GM12878 (cell line): ENCODE measurements around the gene EYS. TPM values are rescaled to one million over a fixed set of nuclear protein-coding genes. Genes with fewer than 3 reads are reported as not detected.

ENCODE experiments used
- ATAC-seq: fragments of 200-7000 bp; cut with Tn5 transposase; 3 replicates; pipeline ENCODE4 v1.9.1; 2020; ENCODE audit warnings: mild to moderate bottlenecking, moderate library complexity
- BruUV-seq: library from RNA; stranded (reverse); fragments of 400-500 nt; replicated peaks from 2 replicates; lab custom pipeline; 2021; lab: Mats Ljungman, UMichigan
- CTCF ChIA-PET: fragments of 300-600 bp; sonication (Branson Sonifier 250); formaldehyde crosslinking; extraction: SDS; loops from one replicate; lab custom pipeline; 2021; ENCODE audit warnings: inconsistent platforms; lab: Yijun Ruan, JAX
- POLR2A ChIA-PET: fragments of 350-600 bp; formaldehyde crosslinking; extraction: SDS; loops from one replicate; lab custom pipeline; 2021; ENCODE audit warnings: inconsistent platforms; lab: Charles Lee
- RAD21 ChIA-PET: fragments of 300-600 bp; sonication (Branson Sonifier 250); formaldehyde crosslinking; loops from one replicate; lab custom pipeline; 2023; ENCODE audit warnings: antibody characterized with exemption; ENCODE audit not compliant: unreplicated experiment; lab: Charles Lee
- SMC1A ChIA-PET: fragments of 300-600 bp; sonication (Branson Sonifier 250); formaldehyde crosslinking; loops from one replicate; lab custom pipeline; 2023; ENCODE audit not compliant: unreplicated experiment, uncharacterized antibody; lab: Charles Lee
- DNase-seq: peaks from one replicate; pipeline ENCODE4 v3.0.0-alpha.2; 2011; ENCODE audit warnings: low read depth, low spot score
- FAIRE-seq: peaks from 3 replicates; lab custom pipeline; 2011; peaks lifted over from hg19 to GRCh38; lab: Jason Lieb, UNC
- H2AFZ ChIP-seq: 2 replicates; pipeline ENCODE4 v1.6.0; 2011; ENCODE audit warnings: low read depth, low read length, control low read depth; ENCODE audit not compliant: control insufficient read depth
- H3K27ac ChIP-seq: 2 replicates; pipeline ENCODE4 v1.5.1; 2011; ENCODE audit warnings: control low read depth; ENCODE audit not compliant: control insufficient read depth, insufficient read depth
- H3K27me3 ChIP-seq, 2 experiments: replicated peaks in 1 of 2; 2 replicates each; pipeline versions ENCODE4 v1.6.0 to v1.6.1; 2011; ENCODE audit warnings: low read length in 1 of 2; ENCODE audit not compliant: control insufficient read depth in 2 of 2, insufficient read depth in 2 of 2
- H3K36me3 ChIP-seq, 2 experiments: 2 replicates each; pipeline ENCODE4 v1.5.1; 2011; ENCODE audit warnings: low read length in 1 of 2; ENCODE audit not compliant: control insufficient read depth in 2 of 2, insufficient read depth in 2 of 2
- H3K4me1 ChIP-seq: 2 replicates; pipeline ENCODE4 v1.6.1; 2011; ENCODE audit warnings: mild to moderate bottlenecking, low read length, moderate library complexity, mixed read lengths; ENCODE audit not compliant: control insufficient read depth, insufficient read depth
- H3K4me2 ChIP-seq: 2 replicates; pipeline ENCODE4 v1.6.0; 2011; ENCODE audit warnings: control low read depth; ENCODE audit not compliant: control insufficient read depth, insufficient read depth
- H3K4me3 ChIP-seq: fragments of 200-600 bp; sonication (generic); 2 replicates; pipeline ENCODE4 v1.5.1; 2016
- H3K79me2 ChIP-seq: 2 replicates; pipeline ENCODE4 v1.6.0; 2011; ENCODE audit warnings: low read length; ENCODE audit not compliant: control insufficient read depth, insufficient read depth
- H3K9ac ChIP-seq: 2 replicates; pipeline ENCODE4 v1.8.0; 2011; ENCODE audit warnings: low read length, control low read depth, mixed read lengths; ENCODE audit not compliant: control insufficient read depth, insufficient read depth
- H3K9me3 ChIP-seq: replicated peaks from 3 replicates; pipeline ENCODE4 v1.5.1; 2011; ENCODE audit warnings: mild to moderate bottlenecking, low read length; ENCODE audit not compliant: control insufficient read depth, insufficient read depth
- H4K20me1 ChIP-seq: 2 replicates; pipeline ENCODE4 v1.6.0; 2011; ENCODE audit not compliant: control insufficient read depth, insufficient read depth
- BMI1 ChIP-seq: fragments of 450-650 bp; IDR thresholded peaks from 2 replicates; pipeline ENCODE4 v1.6.1; 2016; ENCODE audit warnings: mild to moderate bottlenecking, moderate library complexity, borderline replicate concordance
- ETV6 ChIP-seq, 2 experiments: fragments of 450-650 bp in 1 of 2; IDR thresholded peaks in 1 of 2; conservative IDR thresholded peaks in 1 of 2; 2 replicates each; pipeline ENCODE4 v1.6.1; 2014; ENCODE audit warnings: antibody characterized with exemption in 1 of 2, borderline replicate concordance in 1 of 2, low read depth in 1 of 2, mild to moderate bottlenecking in 1 of 2, moderate library complexity in 1 of 2
- FOXK2 ChIP-seq: fragments of 450-650 bp; IDR thresholded peaks from 2 replicates; pipeline ENCODE4 v1.6.1; 2017; ENCODE audit warnings: mild to moderate bottlenecking, moderate library complexity
- GATAD2B ChIP-seq: fragments of 450-650 bp; conservative IDR thresholded peaks from 2 replicates; pipeline ENCODE4 v1.6.1; 2017; ENCODE audit warnings: low read depth, mild to moderate bottlenecking, moderate library complexity
- IRF4 ChIP-seq: IDR thresholded peaks from 2 replicates; pipeline ENCODE4 v1.6.1; 2011; ENCODE audit warnings: low read depth, low read length
- NFIC ChIP-seq: IDR thresholded peaks from 2 replicates; pipeline ENCODE4 v1.6.1; 2012; ENCODE audit warnings: low read depth, mild to moderate bottlenecking, inconsistent platforms, low read length, moderate library complexity
- NR2C2 ChIP-seq: IDR thresholded peaks from 2 replicates; pipeline ENCODE4 v1.6.1; 2011; ENCODE audit warnings: borderline replicate concordance, low read depth; ENCODE audit not compliant: control insufficient read depth, insufficient read length
- POLR2AphosphoS2 ChIP-seq: IDR thresholded peaks from 2 replicates; pipeline ENCODE4 v1.6.1; 2011; ENCODE audit warnings: low read depth, mild to moderate bottlenecking, low read length, improper control_type of control experiment, moderate library complexity
- TAF1 ChIP-seq: IDR thresholded peaks from 2 replicates; pipeline ENCODE4 v1.6.1; 2011; ENCODE audit warnings: mild to moderate bottlenecking, low read depth, low read length, borderline replicate concordance
- ZNF24 ChIP-seq: fragments of 450-650 bp; IDR thresholded peaks from 2 replicates; pipeline ENCODE4 v1.6.1; 2017; ENCODE audit warnings: antibody characterized with exemption, mild to moderate bottlenecking
- ZSCAN29 ChIP-seq: fragments of 450-650 bp; IDR thresholded peaks from 2 replicates; pipeline ENCODE4 v1.6.1; 2017; ENCODE audit warnings: mild to moderate bottlenecking, moderate library complexity
- WGBS: methylation state at CpG from one replicate; pipeline ENCODE4 v1.1.6; 2016; ENCODE audit warnings: low lambda C conversion rate; ENCODE audit not compliant: insufficient replicate concordance, insufficient coverage; ENCODE audit errors: missing lambda C conversion rate; 5-methylcytosine and 5-hydroxymethylcytosine counted together
- in situ Hi-C: fragments of 300-500 bp; cut with MboI; formaldehyde crosslinking; loops from 9 replicates; pipeline ENCODE4 v1.14.3; 2018; ENCODE audit warnings: mixed read lengths
- intact Hi-C: fragments of 100-400 bp; cut with micrococcal nuclease; formaldehyde crosslinking; loops from one replicate; pipeline ENCODE4 v1.14.2; 2022; ENCODE audit not compliant: unreplicated experiment
- polyA plus RNA-seq, 11 experiments: library from polyadenylated mRNA; depleted of rRNA in 4 of 11; unstranded in 6 of 11; stranded (reverse) in 5 of 11; fragments of >200 nt; fragmentation: Nextera tagmentation in 4 of 11; fragmentation: Illumina TruSeq in 1 of 11; extraction: Ambion mirVana in 4 of 11; extraction: Trizol in 1 of 11; gene quantifications; 1 replicate in 1 of 11; 2 replicates in 10 of 11; pipeline versions ENCODE4 v1.2.1 to v1.2.3, GENCODE V29; 2011 to 2016; ENCODE audit warnings: inconsistent platforms in 2 of 11, missing spikeins in 2 of 11, low read depth in 1 of 11
- total RNA-seq, 4 experiments: library from RNA; depleted of rRNA in 3 of 4; stranded (reverse); fragments of >200 nt in 3 of 4; fragmentation: Illumina TruSeq in 1 of 4; extraction: Trizol in 1 of 4; gene quantifications; 2 replicates each; pipeline versions ENCODE4 v1.2.1 to v1.2.3, GENCODE V29; 2013 to 2021
- TF ChIP-seq, protein P1 (sequence below): IDR thresholded peaks from 2 replicates; pipeline ENCODE4 v1.6.1; 2011; ENCODE audit warnings: mild to moderate bottlenecking, low read depth, low read length, moderate library complexity; ENCODE audit not compliant: insufficient replicate concordance
- TF ChIP-seq, protein P2 (sequence below): IDR thresholded peaks from 2 replicates; pipeline ENCODE4 v1.6.1; 2011; ENCODE audit warnings: borderline replicate concordance, low read depth, mild to moderate bottlenecking, moderate library complexity, low read length; ENCODE audit not compliant: insufficient read depth, poor library complexity, severe bottlenecking
- TF ChIP-seq, protein P3 (sequence below): fragments of 450-650 bp; IDR thresholded peaks from 2 replicates; pipeline ENCODE4 v1.6.1; 2016; ENCODE audit warnings: mild to moderate bottlenecking
- TF ChIP-seq, protein P4 (sequence below): fragments of 450-650 bp; conservative IDR thresholded peaks from 2 replicates; pipeline ENCODE4 v1.6.1; 2017; ENCODE audit warnings: mild to moderate bottlenecking, moderate library complexity

EYS gene
- total and polyA plus RNA-seq, 10 of the 15 experiments (the other 5 are each of a cell fraction or from before 2014, with no cell fraction given) = under 0.01 to 0.14 (median 0.02) TPM; not detected in 1

DNA sequence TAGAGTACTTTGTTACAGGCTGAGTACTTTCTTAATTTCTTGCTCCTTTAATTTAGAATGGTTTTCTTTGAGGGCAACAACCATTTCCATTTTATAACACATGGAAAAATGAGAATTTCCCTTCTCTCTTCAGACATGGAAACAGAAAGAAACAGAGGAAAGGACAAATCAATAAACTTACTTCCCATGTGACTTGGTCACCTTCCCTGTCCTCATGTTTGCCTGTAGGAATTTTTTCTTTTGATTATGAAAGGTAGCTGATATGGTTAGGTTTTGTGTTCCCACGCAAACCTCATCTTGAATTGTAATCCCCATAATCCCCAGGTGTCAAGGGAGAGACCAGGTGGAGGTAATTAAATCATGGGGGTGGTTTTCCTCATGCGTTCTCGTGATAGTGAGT lies 1901.7 kb downstream of the EYS start:
- ATAC-seq (no peak), DNase-seq (no peak), FAIRE-seq (no peak)
- no peak overlapping the region for H3K9ac ChIP-seq
- no peaks in the 10 kb centered on the region for H3K36me3 ChIP-seq
- intact Hi-C loops (no loop called here), in situ Hi-C loops (loop anchor here (10.0 kb wide), 1 partner anchor 741 kb away; no protein-coding TSS in a partner anchor)
- ChIA-PET POLR2A (interaction anchor here (0.6 kb wide), 1 partner anchor 82 kb away, joined by 5 read pairs; no protein-coding TSS in a partner anchor), RAD21 (interaction anchor here (2.4 kb wide), 1 partner anchor 453 kb away, joined by 11 read pairs; no protein-coding TSS in a partner anchor), SMC1A (interaction anchor here (0.6 to 1.5 kb wide), 2 partner anchors 12 to 503 kb away, joined by 3 to 5 read pairs; no protein-coding TSS in a partner anchor), CTCF (interaction anchor here (5.0 kb wide), 1 partner anchor 455 kb away, joined by 101 read pairs; no protein-coding TSS in a partner anchor)
- H3K27me3 ChIP-seq = no peaks in the 10 kb centered on the region
- no peak overlapping the region for H2AFZ ChIP-seq
- BruUV-seq = no TSS peak
- H3K27ac ChIP-seq = no peak overlapping the region
- H4K20me1 ChIP-seq = no peaks in the 10 kb centered on the region
- no peaks in the 10 kb centered on the region for H3K9me3 ChIP-seq
- no peak overlapping the region for H3K4me2 ChIP-seq
- no peak overlapping the region for H3K4me3 ChIP-seq
- no peaks in the 10 kb centered on the region for H3K79me2 ChIP-seq
- no peaks in the 10 kb centered on the region for H3K4me1 ChIP-seq
- WGBS = 25% methylated on average over 3 of the region's 3 CpGs
- TF ChIP-seq POLR2AphosphoS2 (no peak), BMI1 (no peak), TAF1 (no peak), NFIC (no peak), IRF4 (no peak), ETV6 (conservative IDR thresholded peaks at IDR 0.05 in 1 of 2, IDR thresholded peaks at IDR 0.05 in 1 of 2; ENCODE audit: borderline replicate concordance in 1 of 2, low read depth in 1 of 2) (no peak), ZSCAN29 (no peak), GATAD2B (no peak), NR2C2 (no peak), FOXK2 (no peak), ZNF24 (no peak)
- TF ChIP-seq, protein P1, sequence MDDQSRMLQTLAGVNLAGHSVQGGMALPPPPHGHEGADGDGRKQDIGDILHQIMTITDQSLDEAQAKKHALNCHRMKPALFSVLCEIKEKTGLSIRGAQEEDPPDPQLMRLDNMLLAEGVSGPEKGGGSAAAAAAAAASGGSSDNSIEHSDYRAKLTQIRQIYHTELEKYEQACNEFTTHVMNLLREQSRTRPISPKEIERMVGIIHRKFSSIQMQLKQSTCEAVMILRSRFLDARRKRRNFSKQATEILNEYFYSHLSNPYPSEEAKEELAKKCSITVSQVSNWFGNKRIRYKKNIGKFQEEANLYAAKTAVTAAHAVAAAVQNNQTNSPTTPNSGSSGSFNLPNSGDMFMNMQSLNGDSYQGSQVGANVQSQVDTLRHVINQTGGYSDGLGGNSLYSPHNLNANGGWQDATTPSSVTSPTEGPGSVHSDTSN = no peak
- TF ChIP-seq, protein P2, sequence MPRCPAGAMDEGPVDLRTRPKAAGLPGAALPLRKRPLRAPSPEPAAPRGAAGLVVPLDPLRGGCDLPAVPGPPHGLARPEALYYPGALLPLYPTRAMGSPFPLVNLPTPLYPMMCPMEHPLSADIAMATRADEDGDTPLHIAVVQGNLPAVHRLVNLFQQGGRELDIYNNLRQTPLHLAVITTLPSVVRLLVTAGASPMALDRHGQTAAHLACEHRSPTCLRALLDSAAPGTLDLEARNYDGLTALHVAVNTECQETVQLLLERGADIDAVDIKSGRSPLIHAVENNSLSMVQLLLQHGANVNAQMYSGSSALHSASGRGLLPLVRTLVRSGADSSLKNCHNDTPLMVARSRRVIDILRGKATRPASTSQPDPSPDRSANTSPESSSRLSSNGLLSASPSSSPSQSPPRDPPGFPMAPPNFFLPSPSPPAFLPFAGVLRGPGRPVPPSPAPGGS = no peak
- TF ChIP-seq, protein P3, sequence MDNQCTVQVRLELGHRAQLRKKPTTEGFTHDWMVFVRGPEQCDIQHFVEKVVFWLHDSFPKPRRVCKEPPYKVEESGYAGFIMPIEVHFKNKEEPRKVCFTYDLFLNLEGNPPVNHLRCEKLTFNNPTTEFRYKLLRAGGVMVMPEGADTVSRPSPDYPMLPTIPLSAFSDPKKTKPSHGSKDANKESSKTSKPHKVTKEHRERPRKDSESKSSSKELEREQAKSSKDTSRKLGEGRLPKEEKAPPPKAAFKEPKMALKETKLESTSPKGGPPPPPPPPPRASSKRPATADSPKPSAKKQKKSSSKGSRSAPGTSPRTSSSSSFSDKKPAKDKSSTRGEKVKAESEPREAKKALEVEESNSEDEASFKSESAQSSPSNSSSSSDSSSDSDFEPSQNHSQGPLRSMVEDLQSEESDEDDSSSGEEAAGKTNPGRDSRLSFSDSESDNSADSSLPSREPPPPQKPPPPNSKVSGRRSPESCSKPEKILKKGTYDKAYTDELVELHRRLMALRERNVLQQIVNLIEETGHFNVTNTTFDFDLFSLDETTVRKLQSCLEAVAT = no peak
- TF ChIP-seq, protein P4, sequence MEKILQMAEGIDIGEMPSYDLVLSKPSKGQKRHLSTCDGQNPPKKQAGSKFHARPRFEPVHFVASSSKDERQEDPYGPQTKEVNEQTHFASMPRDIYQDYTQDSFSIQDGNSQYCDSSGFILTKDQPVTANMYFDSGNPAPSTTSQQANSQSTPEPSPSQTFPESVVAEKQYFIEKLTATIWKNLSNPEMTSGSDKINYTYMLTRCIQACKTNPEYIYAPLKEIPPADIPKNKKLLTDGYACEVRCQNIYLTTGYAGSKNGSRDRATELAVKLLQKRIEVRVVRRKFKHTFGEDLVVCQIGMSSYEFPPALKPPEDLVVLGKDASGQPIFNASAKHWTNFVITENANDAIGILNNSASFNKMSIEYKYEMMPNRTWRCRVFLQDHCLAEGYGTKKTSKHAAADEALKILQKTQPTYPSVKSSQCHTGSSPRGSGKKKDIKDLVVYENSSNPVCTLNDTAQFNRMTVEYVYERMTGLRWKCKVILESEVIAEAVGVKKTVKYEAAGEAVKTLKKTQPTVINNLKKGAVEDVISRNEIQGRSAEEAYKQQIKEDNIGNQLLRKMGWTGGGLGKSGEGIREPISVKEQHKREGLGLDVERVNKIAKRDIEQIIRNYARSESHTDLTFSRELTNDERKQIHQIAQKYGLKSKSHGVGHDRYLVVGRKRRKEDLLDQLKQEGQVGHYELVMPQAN = no peak
